HFF-Myc (cell line): ENCODE measurements around the gene FUS.

ENCODE experiments used
- DNase-seq: peaks from one replicate; pipeline ENCODE4 v3.0.0-alpha.2; 2011; ENCODE audit warnings: low read depth; ENCODE audit errors: extremely low read depth
- H3K4me3 ChIP-seq: replicated peaks from 2 replicates; pipeline ENCODE4 v1.5.1; 2011; ENCODE audit warnings: low read depth, mild to moderate bottlenecking, control low read depth, low read length
- CTCF ChIP-seq: IDR thresholded peaks from 2 replicates; pipeline ENCODE4 v1.5.1; 2012; ENCODE audit warnings: mild to moderate bottlenecking, low read depth, low read length, control low read depth; ENCODE audit errors: missing control alignments

The FUS gene

GRCh38 chr16:31200821-31201568 is 21.1 kb downstream of the FUS start:
- peak; percentile 21 for DNase-seq
- TF ChIP-seq CTCF = peak; percentile 12
- no peak overlapping the region; the same call in 1 of the 2 replicates for H3K4me3 ChIP-seq

- no peak for DNase-seq
- TF ChIP-seq CTCF = no peak
- peak overlapping the region; percentile 52 for H3K4me3 ChIP-seq
Measured at GRCh38 chr16:31201582-31202413, 21.9 kb downstream of the FUS start.

- no peak for DNase-seq
- peak within 1 kb of the TSS; percentile 52 for H3K4me3 ChIP-seq
Measured at GRCh38 chr16:31202414-31203375, 22.8 kb downstream of the FUS start, which contains the start of gene PYCARD. TSS of gene PYCARD (minus strand) at chr16:31202760. CDS start at chr16:31202690, 70 bp downstream.

GRCh38 chr16:31204871-31205666 is 25.1 kb downstream of the FUS start:
- TF ChIP-seq CTCF = no peak
- DNase-seq = no peak

More at GRCh38 chr16:31202414-31203375, 22.8 kb downstream of the FUS start, which contains the start of gene PYCARD:
- TF ChIP-seq CTCF = no peak

GRCh38 chr16:31206776-31207175 is 26.8 kb downstream of the FUS start:
- no peak for TF ChIP-seq CTCF
- DNase-seq = no peak
- H3K4me3 ChIP-seq = no peak overlapping the region

More at GRCh38 chr16:31204871-31205666, 25.1 kb downstream of the FUS start:
- H3K4me3 ChIP-seq = no peak overlapping the region
